LHCN-M2 (cell line): ENCODE results near the gene OR10G8. TPM values are rescaled to one million over a fixed set of nuclear protein-coding genes. Genes with fewer than 3 reads are reported as not detected.
"Not testable (repeated sequence)": the region's sequence is repeated elsewhere in the genome, so short reads cannot be mapped to it uniquely, and the experiment has no call there.

ENCODE experiments used
- DNase-seq: peaks from one replicate; pipeline ENCODE4 v3.0.0-alpha.2; 2012; ENCODE audit warnings: low read depth
- polyA plus RNA-seq: library from polyadenylated mRNA; unstranded; fragments of >200 nt; gene quantifications from one replicate; pipeline ENCODE4 v1.2.1, GENCODE V29; 2012; ENCODE audit warnings: missing spikeins
- total RNA-seq: library from RNA; depleted of rRNA; stranded (reverse); fragments of >200 nt; gene quantifications from 2 replicates; pipeline ENCODE4 v1.2.3, GENCODE V29; 2014; rRNA removed

The OR10G8 gene, protein sequence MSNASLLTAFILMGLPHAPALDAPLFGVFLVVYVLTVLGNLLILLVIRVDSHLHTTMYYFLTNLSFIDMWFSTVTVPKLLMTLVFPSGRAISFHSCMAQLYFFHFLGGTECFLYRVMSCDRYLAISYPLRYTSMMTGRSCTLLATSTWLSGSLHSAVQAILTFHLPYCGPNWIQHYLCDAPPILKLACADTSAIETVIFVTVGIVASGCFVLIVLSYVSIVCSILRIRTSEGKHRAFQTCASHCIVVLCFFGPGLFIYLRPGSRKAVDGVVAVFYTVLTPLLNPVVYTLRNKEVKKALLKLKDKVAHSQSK
- not detected in 2 replicates for total RNA-seq
- not detected for polyA plus RNA-seq

GRCh38 chr11:124026498-124026897, at the start of gene OR10G8:
TSS of gene OR10G8 (plus strand) at chr11:124026798. CDS start at chr11:124029623, 2,825 bp downstream.
- DNase-seq, result no peak

- no peak for DNase-seq
Observed at GRCh38 chr11:123977731-123978347, 48.8 kb upstream of the OR10G8 start, which contains the start of gene OR10S1. TSS of gene OR10S1 (minus strand) at chr11:123977781. CDS start at chr11:123977664, 117 bp downstream.

DNA sequence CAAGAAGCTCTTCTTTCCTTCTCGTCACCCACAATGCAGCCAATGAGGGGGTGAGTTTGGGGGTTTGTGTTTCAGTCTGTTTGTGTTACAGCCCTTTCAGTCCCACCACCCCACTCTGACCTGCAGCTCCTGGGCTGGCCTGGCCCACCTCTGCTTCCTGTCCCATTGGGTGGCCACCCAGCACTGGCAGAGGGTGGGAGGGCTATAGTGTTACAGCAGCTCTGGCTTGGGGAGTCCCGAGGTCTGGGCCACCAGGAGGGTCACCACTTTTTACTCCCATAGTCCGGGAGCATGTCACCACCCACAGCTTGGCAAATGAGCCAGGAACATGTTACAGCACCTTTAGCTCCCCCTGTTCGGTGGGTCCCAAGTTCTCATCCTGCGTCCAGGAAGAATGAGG, 47.3 kb upstream of the OR10G8 start:
- DNase-seq, result no peak

DNA sequence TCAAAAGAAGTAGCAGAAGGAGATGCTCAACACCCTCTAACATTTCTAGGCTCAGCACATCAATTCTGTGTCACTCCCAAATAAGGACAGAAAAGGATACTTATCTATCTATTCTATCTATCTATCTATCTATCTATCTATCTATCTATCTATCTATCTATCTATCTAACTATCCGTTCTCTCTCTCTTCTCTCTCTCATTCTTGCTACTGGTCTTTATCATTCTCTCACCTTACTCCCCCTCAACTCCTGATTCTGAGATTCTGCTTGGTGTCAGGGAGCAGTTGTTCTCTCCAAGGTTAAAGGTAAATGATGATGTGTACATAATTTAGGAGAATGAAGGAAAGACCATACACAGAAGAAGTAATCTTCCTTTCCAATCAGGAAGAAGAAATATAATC, 31.5 kb upstream of the OR10G8 start, which contains the start of gene OR10G6:
TSS of gene OR10G6 (minus strand) at position 43 of the 400 bp plus-strand sequence. CDS start at position 43, 0 bp downstream.
- no peak for DNase-seq

DNA sequence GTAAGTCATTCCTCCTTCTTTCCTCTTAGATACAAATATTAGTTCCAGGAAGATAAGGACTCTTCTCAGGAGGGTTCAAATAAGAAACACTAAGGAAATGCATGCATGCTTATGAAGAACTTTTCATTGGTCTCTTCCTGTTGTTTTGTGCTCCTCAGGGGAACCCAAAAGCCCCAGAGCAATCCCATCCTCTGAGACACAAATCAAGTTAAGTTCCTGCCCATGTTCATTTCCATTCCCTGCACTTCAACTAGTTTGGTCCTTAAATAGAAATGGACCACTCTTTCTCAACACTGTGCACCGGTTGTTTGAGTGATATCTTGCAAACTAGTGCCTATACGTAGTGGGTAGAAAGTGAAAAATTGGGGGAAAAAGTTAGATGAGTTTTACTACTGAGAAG, 13.9 kb upstream of the OR10G8 start, which contains the start of gene OR10G4:
TSS of gene OR10G4 (plus strand) at position 301 of the 400 bp plus-strand sequence. CDS start 2,578 bp downstream, outside the sequence.
- no peak for DNase-seq

GRCh38 chr11:124015837-124016236, 10.8 kb upstream of the OR10G8 start:
- DNase-seq, result not testable (repeated sequence)

DNA sequence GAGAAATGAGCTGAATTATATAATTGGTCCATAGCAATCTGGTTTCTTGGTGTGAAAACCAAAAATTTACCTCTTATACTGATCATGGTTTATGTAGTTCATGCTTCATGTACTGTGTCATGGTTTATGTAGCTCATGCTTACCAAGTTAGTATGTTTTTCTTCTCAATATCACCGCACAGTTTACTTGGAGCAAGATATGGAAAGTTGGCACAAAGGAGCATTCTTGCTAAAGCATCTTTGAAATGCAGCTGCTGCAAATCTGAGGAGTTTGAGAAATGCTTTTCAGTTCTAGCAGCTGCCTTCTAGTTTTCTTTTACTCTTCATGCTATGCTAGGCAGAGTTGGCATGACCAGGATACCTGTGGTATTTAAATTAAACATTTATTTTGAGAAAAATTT, 10.1 kb downstream of the OR10G8 start:
- DNase-seq, result no peak

DNA sequence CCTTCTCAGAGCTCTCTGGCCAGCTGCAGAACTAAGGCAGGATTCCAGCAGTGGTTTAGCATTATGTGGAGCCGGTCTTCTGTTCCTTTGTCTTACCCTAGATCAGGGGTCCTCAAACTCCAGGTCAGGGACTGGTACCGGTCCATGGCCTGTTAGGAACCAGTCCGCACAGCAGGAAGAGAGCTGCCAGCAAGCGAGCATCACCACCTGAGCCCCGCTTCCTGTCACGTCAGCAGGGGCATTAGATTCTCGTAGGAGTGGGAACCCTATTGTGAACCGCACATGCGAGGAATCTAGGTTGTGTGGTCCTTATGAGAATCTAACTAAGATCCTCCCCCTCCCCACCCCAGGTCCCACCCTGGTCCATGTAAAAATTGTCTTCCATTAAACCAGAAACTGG, 13.0 kb downstream of the OR10G8 start:
- DNase-seq, result no peak

DNA sequence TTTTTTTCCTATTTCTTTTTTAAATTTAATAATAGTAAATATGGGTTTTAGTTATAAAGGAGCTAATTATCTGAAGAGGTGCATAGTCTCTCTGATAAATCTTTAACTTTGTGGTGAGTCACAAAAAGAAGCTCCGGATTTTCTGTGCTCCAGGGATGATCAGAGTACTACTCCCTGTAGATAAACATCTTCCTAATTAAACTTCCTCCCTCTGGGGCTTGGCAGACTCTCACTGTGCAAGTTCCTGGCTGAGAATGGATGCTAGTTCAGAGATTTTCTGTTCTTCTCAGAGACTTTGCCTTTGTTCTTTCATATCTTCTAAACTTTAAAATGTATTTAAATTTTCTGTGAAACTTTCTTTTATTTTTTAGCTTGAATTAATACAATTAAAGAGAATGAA, 14.7 kb downstream of the OR10G8 start, which contains the start of gene OR10G7:
TSS of gene OR10G7 (minus strand) at position 72 of the 400 bp plus-strand sequence. CDS start 2,324 bp downstream, outside the sequence.
- no peak for DNase-seq

DNA sequence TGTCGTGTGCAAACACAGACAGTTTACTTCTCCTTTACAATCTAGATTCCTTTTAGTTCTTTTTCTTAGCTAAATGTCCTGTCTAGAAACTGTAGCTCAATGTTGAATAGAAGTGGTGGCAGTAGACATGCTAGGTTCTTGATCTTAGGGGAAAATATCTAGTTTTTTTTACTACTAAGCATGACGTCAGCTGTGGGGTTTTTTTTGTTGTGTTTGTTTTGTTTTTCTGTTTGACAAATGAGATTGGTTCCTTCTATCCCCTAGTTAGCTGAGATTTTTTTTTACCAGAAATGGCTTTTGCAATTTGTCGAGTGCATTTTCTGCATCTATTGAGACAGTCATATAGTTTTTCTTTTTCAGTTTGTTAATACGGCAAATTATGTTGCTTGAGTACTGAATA, 16.8 kb downstream of the OR10G8 start:
- no peak for DNase-seq

- DNase-seq, result no peak
Observed at GRCh38 chr11:124050748-124051147, 24.1 kb downstream of the OR10G8 start.

DNA sequence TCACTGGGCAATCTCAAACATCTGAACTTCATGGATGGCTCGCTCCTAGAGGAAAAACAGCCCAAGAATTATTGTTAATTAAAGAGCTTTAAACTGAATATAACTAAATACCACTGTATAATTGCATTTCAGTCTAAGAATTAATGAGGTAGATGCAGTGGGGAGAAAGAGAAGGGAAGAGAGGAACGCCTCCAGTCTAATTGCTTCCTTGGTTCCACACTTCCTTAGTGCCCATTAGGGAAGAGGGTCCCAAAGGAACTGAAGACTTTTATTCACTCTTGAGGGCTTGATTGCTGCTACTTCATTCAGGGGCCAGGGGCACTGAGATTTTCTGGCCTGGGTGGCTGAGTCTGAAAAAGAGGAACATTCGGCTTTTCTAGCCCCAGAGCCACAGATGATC, 26.4 kb downstream of the OR10G8 start:
- DNase-seq, result no peak

DNA sequence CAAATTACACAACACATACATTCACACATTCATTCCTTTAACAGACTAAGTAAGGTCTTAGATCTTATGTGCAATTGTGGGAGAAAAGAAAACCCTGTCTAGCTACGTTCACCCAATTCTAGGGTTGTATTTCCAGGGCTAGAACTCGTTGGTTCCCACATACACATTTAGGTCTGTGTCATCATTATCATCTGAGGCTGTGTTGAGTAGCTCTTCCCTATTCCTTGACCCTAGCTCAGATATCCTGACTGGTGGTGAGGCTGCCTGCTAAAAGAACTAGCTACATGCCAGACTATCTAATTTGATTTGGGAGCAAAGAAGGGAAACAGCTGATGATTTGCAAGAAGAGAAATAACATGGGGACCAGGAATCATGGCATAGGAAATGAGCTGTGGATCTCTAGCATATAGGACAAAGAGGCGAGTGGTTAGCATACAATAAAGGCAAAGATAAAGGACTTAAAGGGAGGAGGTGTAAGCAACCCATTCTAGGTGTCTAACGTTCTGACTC, 42.1 kb downstream of the OR10G8 start:
- DNase-seq, result no peak

GRCh38 chr11:124069429-124070401, 43.1 kb downstream of the OR10G8 start:
- peak; percentile 54 for DNase-seq

DNA sequence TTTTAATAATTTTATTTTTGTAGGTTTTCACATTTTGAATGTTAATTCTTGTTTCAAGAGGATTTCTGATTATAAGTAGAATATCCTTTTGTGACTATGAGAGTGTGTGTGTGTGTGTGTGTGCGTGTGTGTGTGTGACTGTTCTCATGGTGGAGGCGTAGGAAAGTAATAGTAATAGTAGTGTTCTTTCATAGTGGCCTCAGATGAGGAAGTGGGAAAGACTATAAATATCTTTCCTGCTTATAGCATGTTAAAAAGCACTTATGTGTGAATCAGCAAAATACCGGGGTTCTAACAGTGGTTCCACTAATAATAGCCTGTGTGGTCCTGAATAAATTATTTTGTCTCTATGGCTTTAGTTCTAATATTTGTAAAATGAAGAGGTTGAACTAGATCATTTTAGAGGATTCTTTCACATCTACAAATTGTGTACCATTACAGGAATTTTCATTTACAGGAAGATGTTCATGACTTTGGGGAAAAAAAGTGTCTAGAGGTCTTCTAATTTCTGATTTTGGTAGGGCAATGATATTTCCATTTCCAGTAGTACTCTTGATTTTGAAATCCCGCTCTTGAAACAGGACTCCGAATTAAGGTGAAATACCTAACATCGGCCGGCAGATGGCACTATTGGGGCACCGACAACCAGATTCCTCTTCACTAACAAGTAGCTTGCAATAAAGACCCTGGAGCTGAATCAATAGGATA, 44.5 kb downstream of the OR10G8 start:
- peak; percentile 55 for DNase-seq

DNA sequence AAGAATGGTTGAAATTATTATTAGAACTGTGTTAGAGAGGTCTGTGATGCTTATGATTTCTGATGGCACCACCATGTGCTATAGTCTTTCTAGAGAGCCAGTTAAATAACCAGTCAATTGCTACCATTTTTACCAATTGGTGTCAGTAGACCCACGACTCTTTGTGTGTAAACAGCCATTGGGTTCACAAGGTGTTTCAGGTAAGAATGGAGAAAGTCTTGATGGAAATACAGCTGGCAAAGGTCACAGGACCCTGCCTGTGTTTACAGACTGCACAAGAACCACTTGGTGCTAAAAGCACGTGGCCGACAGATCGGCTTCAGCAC, 45.0 kb downstream of the OR10G8 start:
- no peak for DNase-seq

- DNase-seq, result no peak
Observed at GRCh38 chr11:124072147-124072546, 45.5 kb downstream of the OR10G8 start.

DNA sequence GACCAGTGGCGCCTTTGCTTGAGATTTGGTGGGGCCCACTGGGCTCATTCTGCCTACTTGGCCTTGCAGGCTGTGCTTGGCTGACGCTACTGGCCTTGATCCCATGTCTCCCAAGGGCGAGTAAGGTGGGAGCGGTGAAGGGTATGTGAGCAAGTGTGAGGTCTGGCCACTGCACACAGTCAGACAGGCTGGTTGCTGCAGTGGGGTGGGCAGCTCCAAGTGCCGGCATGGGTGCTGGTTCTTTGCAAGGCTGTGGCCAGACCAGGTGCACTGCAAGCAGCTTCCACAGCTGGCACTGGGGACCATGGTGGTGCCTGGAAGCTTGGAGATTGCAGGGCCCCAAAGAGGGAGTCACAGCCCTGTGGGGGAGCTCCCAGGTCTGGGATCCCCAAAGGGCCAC, 48.0 kb downstream of the OR10G8 start:
- DNase-seq, result no peak

DNA sequence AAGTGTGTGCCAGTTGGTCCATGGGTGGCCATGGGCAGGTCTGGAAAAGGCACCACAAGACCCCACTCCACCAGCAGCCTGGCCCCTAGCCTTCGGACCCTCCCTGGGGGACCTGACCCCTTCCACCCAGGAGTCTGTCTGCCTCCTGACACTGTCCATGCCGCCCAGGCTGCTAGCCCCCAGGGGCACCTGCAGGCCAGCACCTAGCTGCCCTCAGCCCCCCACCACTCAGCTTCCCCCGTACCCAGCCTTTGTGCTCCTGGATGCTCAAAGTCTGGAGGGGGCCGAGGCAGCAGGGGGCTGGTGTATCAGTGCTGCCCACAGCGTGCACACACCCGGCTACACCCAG, 48.9 kb downstream of the OR10G8 start:
- no peak for DNase-seq

- no peak for DNase-seq
Observed at GRCh38 chr11:124075841-124076651, 49.4 kb downstream of the OR10G8 start.
